ENCODE results near the gene POGLUT2.

Gene POGLUT2

GRCh38 chr13:102798581-102799425, at the start of gene POGLUT2, which contains the start of gene BIVM:
Gene POGLUT2 (minus strand): TSS chr13:102798976. CDS start chr13:102798670, 306 bp downstream.
Gene BIVM (plus strand): TSS chr13:102799119. CDS start chr13:102807268, 8,149 bp downstream.
- TF ChIP-seq CTCF (IDR thresholded peaks at IDR 0.05; ENCODE audit: low read depth, low read length, missing control alignments), result no peak
- peak within 1 kb of the TSS; percentile 96 for H3K4me3 ChIP-seq (ENCODE audit: low read depth, low read length)
- peak; percentile 61 for DNase-seq (ENCODE audit: low read depth)

GRCh38 chr13:102847272-102848234, 48.8 kb upstream of the POGLUT2 start:
- TF ChIP-seq CTCF (IDR thresholded peaks at IDR 0.05; ENCODE audit: low read depth, low read length, missing control alignments), result peak; percentile 59
- peak overlapping the region; percentile 100 for H3K4me3 ChIP-seq (ENCODE audit: low read depth, low read length)
- DNase-seq (ENCODE audit: low read depth), result no peak

- peak overlapping the region; percentile 100 for H3K4me3 ChIP-seq (ENCODE audit: low read depth, low read length)
- no peak for TF ChIP-seq CTCF (IDR thresholded peaks at IDR 0.05; ENCODE audit: low read depth, low read length, missing control alignments)
- peak; percentile 37 for DNase-seq (ENCODE audit: low read depth)
These were observed 47.7 kb upstream of the POGLUT2 start for GRCh38 chr13:102846261-102847015.

GRCh38 chr13:102845630-102846260, 47.0 kb upstream of the POGLUT2 start, which contains the start of gene ERCC5:
Gene ERCC5 (plus strand): TSS chr13:102846032. CDS start chr13:102846267, 235 bp downstream.
- peak; percentile 92 for DNase-seq (ENCODE audit: low read depth)
- peak within 1 kb of the TSS; percentile 100 for H3K4me3 ChIP-seq (ENCODE audit: low read depth, low read length)
- TF ChIP-seq CTCF (IDR thresholded peaks at IDR 0.05; ENCODE audit: low read depth, low read length, missing control alignments), result no peak

- no peak for DNase-seq (ENCODE audit: low read depth)
- peak overlapping the region; percentile 100 for H3K4me3 ChIP-seq (ENCODE audit: low read depth, low read length)
- TF ChIP-seq CTCF (IDR thresholded peaks at IDR 0.05; ENCODE audit: low read depth, low read length, missing control alignments), result no peak
These were observed 46.5 kb upstream of the POGLUT2 start for GRCh38 chr13:102845289-102845629.

GRCh38 chr13:102839462-102839861, 40.7 kb upstream of the POGLUT2 start:
- H3K4me3 ChIP-seq (ENCODE audit: low read depth, low read length), result no peak overlapping the region
- no peak for TF ChIP-seq CTCF (IDR thresholded peaks at IDR 0.05; ENCODE audit: low read depth, low read length, missing control alignments)
- no peak for DNase-seq (ENCODE audit: low read depth)

Measured in GM12864 (cell line).